G401.6 (cell line): ENCODE measurements around the gene PDSS2.
A peak's percentile ranks its signal among the peaks of the same experiment; 100 is the strongest.

Experiments
- FAIRE-seq: peaks from 2 replicates; lab custom pipeline; 2012; peaks lifted over from hg19 to GRCh38; lab: Jason Lieb, UNC

PDSS2 gene

GRCh38 chr6:107357842-107358241 is 101.5 kb downstream of the PDSS2 start:
- FAIRE-seq = no peak

GRCh38 chr6:107357031-107357430 is 102.3 kb downstream of the PDSS2 start:
- no peak for FAIRE-seq

GRCh38 chr6:107355659-107356058 is 103.7 kb downstream of the PDSS2 start:
- FAIRE-seq = no peak

- FAIRE-seq = no peak
These were observed 104.9 kb downstream of the PDSS2 start for GRCh38 chr6:107354451-107354850.

GRCh38 chr6:107353773-107354382 is 105.5 kb downstream of the PDSS2 start:
- FAIRE-seq = peak; percentile 64

- no peak for FAIRE-seq
These were observed 111.1 kb downstream of the PDSS2 start for GRCh38 chr6:107348224-107348623.

- FAIRE-seq = no peak
These were observed 114.0 kb downstream of the PDSS2 start for GRCh38 chr6:107345393-107345792.

GRCh38 chr6:107344981-107345380 is 114.4 kb downstream of the PDSS2 start:
- FAIRE-seq = no peak

GRCh38 chr6:107344383-107344782 is 115.0 kb downstream of the PDSS2 start:
- FAIRE-seq = no peak

GRCh38 chr6:107342144-107342543 is 117.2 kb downstream of the PDSS2 start:
- FAIRE-seq = no peak

- FAIRE-seq = no peak
These were observed 118.5 kb downstream of the PDSS2 start for GRCh38 chr6:107340881-107341280.

- FAIRE-seq = no peak
These were observed 122.1 kb downstream of the PDSS2 start for GRCh38 chr6:107337191-107337741.

- no peak for FAIRE-seq
These were observed 125.3 kb downstream of the PDSS2 start for GRCh38 chr6:107334026-107334425.

- FAIRE-seq = no peak
These were observed 125.9 kb downstream of the PDSS2 start for GRCh38 chr6:107333491-107333890.

GRCh38 chr6:107331409-107332386 is 127.7 kb downstream of the PDSS2 start:
- FAIRE-seq = no peak

GRCh38 chr6:107330168-107330567 is 129.2 kb downstream of the PDSS2 start:
- FAIRE-seq = no peak

- FAIRE-seq = no peak
These were observed 130.1 kb downstream of the PDSS2 start for GRCh38 chr6:107329063-107329860.

GRCh38 chr6:107328081-107328480 is 131.3 kb downstream of the PDSS2 start:
- FAIRE-seq = no peak

- no peak for FAIRE-seq
These were observed 136.1 kb downstream of the PDSS2 start for GRCh38 chr6:107323133-107323785.

- no peak for FAIRE-seq
These were observed 137.6 kb downstream of the PDSS2 start for GRCh38 chr6:107321793-107322192.

GRCh38 chr6:107319906-107320530 is 139.3 kb downstream of the PDSS2 start:
- FAIRE-seq = no peak
